HG02642 (cell line): ENCODE data around the gene HS2ST1.
A peak's percentile ranks its signal among the peaks of the same experiment; 100 is the strongest.
"Not testable (repeated sequence)": the region's sequence is repeated elsewhere in the genome, so short reads cannot be mapped to it uniquely, and the experiment has no call there.

Experiments
- ATAC-seq: cut with Tn5 transposase; IDR thresholded peaks from one replicate; pipeline ENCODE4 v1.9.1; 2021; ENCODE audit warnings: mild to moderate bottlenecking; ENCODE audit not compliant: unreplicated experiment, poor library complexity

HS2ST1 gene

GRCh38 chr1:86965012-86965826 is 50.8 kb downstream of the HS2ST1 start:
- ATAC-seq: peak; percentile 21

- ATAC-seq: peak; percentile 88
These were observed 51.4 kb downstream of the HS2ST1 start for GRCh38 chr1:86965827-86966182.

GRCh38 chr1:86970938-86971337 is 56.5 kb downstream of the HS2ST1 start:
- no peak for ATAC-seq

GRCh38 chr1:86971778-86972177 is 57.3 kb downstream of the HS2ST1 start:
- no peak for ATAC-seq

GRCh38 chr1:86972262-86972661 is 57.8 kb downstream of the HS2ST1 start:
- ATAC-seq: no peak

GRCh38 chr1:86975993-86976550 is 61.6 kb downstream of the HS2ST1 start:
- no peak for ATAC-seq

- no peak for ATAC-seq
These were observed 62.2 kb downstream of the HS2ST1 start for GRCh38 chr1:86976664-86977063.

- ATAC-seq: no peak
These were observed 67.2 kb downstream of the HS2ST1 start for GRCh38 chr1:86981482-86982213.

GRCh38 chr1:86983677-86984076 is 69.2 kb downstream of the HS2ST1 start:
- not testable (repeated sequence) for ATAC-seq

GRCh38 chr1:86987446-86987845 is 73.0 kb downstream of the HS2ST1 start:
- ATAC-seq: no peak

- ATAC-seq: no peak
These were observed 74.4 kb downstream of the HS2ST1 start for GRCh38 chr1:86988835-86989234.

- ATAC-seq: not testable (repeated sequence)
These were observed 75.3 kb downstream of the HS2ST1 start for GRCh38 chr1:86989690-86990089.

- no peak for ATAC-seq
These were observed 76.4 kb downstream of the HS2ST1 start for GRCh38 chr1:86990826-86991225.

GRCh38 chr1:86991549-86992186 is 77.2 kb downstream of the HS2ST1 start:
- ATAC-seq: no peak

- ATAC-seq: no peak
These were observed 78.4 kb downstream of the HS2ST1 start for GRCh38 chr1:86992861-86993260.

GRCh38 chr1:86993269-86993985 is 79.0 kb downstream of the HS2ST1 start:
- ATAC-seq: no peak

- ATAC-seq: no peak
These were observed 79.6 kb downstream of the HS2ST1 start for GRCh38 chr1:86994061-86994460.

GRCh38 chr1:86997538-86997937 is 83.1 kb downstream of the HS2ST1 start:
- no peak for ATAC-seq

GRCh38 chr1:86998280-86998679 is 83.8 kb downstream of the HS2ST1 start:
- no peak for ATAC-seq

- ATAC-seq: no peak
These were observed 84.3 kb downstream of the HS2ST1 start for GRCh38 chr1:86998727-86999126.
